PFSK-1 (cell line): Measurements from ENCODE around the gene THSD4.

Experiments
- FOXP2 ChIP-seq: optimal IDR thresholded peaks from 2 replicates; pipeline ENCODE3; 2011; ENCODE audit warnings: borderline replicate concordance, control low read depth, inconsistent platforms; ENCODE audit not compliant: insufficient read depth; ENCODE audit errors: extremely low read length, extremely low read depth
- POLR2AphosphoS5 ChIP-seq: IDR thresholded peaks from 2 replicates; pipeline ENCODE4 v1.6.1; 2012; ENCODE audit warnings: low read depth, mild to moderate bottlenecking, control low read depth, low read length, moderate library complexity
- SIN3A ChIP-seq: IDR thresholded peaks from 2 replicates; pipeline ENCODE4 v1.6.1; 2012; ENCODE audit warnings: mild to moderate bottlenecking, low read length, moderate library complexity, borderline replicate concordance; ENCODE audit not compliant: insufficient read depth

DNA sequence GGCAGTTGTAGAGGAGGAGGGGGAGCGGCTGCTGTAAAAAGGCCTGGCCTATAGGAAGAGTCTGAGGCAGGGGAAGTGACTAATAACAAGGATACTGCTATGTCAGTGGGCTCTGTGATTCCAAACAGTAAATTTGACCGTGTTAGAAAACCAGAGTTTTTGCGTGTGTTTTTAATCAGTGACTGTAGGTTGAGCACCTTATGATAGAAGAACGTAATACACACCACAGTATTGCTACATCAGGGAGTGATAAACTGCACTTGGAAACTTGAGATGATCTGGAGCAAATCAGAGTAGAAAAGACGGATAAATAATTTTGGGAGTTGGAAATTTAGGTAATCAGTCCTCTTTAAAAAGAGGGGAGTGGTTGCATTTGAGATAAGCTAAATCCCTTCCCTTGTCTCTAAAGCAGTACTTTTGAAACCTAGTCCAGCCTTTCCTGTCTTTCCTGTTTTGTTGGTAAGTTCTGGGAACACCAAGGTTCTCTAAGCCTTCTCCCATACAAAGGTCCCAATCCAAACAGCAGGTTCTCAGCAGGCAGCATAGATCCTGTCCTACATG lies 564.6 kb downstream of the THSD4 start:
- TF ChIP-seq POLR2AphosphoS5 (no peak), FOXP2 (no peak), SIN3A (no peak)
